ENCODE data around the gene SLC4A3.

SLC4A3 gene, protein sequence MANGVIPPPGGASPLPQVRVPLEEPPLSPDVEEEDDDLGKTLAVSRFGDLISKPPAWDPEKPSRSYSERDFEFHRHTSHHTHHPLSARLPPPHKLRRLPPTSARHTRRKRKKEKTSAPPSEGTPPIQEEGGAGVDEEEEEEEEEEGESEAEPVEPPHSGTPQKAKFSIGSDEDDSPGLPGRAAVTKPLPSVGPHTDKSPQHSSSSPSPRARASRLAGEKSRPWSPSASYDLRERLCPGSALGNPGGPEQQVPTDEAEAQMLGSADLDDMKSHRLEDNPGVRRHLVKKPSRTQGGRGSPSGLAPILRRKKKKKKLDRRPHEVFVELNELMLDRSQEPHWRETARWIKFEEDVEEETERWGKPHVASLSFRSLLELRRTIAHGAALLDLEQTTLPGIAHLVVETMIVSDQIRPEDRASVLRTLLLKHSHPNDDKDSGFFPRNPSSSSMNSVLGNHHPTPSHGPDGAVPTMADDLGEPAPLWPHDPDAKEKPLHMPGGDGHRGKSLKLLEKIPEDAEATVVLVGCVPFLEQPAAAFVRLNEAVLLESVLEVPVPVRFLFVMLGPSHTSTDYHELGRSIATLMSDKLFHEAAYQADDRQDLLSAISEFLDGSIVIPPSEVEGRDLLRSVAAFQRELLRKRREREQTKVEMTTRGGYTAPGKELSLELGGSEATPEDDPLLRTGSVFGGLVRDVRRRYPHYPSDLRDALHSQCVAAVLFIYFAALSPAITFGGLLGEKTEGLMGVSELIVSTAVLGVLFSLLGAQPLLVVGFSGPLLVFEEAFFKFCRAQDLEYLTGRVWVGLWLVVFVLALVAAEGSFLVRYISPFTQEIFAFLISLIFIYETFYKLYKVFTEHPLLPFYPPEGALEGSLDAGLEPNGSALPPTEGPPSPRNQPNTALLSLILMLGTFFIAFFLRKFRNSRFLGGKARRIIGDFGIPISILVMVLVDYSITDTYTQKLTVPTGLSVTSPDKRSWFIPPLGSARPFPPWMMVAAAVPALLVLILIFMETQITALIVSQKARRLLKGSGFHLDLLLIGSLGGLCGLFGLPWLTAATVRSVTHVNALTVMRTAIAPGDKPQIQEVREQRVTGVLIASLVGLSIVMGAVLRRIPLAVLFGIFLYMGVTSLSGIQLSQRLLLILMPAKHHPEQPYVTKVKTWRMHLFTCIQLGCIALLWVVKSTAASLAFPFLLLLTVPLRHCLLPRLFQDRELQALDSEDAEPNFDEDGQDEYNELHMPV

DNA sequence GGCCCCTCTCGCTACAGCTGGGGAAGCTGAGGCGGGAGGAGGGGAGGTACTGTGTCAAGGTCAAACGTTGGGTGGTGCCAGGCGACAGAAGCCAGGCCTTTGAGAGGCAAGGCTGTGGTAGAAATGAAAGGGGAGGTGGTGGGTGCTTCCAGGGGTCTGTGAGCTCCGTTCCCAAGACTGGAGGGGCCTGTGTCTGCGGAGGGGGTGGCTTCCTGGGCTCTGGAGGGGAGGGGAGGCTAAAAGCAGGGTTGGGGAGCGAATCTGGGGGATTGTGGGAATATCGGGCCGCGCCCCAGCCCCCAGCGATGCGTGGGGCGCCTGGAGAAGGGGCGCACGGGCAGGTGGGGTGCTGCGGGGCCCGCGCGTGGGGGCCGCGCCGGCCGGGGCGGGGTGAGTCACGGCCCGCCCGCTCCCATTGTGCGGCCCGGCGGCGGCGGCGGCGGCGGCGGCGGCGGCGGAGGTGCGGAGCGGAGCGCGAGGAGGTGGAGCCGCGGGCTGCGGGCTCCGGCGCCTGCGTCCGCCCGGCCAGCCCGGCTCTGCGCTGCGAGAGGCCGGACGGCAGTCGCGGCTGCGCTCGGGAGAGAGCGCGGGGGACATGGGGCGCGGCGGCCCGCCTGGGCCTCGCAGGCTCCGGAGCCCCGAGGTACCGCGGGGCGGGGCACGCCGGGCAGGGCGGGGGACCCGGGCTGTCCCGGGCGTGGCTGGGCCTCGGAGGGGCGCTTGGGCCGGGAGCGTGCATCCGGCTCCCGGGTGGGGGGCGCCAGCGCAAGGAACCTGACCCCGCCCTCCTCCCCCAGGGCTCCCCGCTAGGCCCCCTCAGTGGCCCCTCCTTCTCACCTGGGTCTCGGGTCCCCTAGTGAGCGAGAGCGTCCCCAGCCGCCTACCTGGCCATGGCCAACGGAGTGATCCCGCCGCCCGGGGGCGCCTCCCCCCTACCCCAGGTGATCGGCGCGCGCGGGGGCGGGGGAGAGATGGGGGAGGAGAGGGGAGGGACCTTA is at the start of gene SLC4A3:
SLC4A3 (plus strand) TSS at position 528 of the 998 bp plus-strand sequence; CDS start at position 891, 363 bp downstream.
- DNase-seq (ENCODE audit: low read depth), result no peak

DNA sequence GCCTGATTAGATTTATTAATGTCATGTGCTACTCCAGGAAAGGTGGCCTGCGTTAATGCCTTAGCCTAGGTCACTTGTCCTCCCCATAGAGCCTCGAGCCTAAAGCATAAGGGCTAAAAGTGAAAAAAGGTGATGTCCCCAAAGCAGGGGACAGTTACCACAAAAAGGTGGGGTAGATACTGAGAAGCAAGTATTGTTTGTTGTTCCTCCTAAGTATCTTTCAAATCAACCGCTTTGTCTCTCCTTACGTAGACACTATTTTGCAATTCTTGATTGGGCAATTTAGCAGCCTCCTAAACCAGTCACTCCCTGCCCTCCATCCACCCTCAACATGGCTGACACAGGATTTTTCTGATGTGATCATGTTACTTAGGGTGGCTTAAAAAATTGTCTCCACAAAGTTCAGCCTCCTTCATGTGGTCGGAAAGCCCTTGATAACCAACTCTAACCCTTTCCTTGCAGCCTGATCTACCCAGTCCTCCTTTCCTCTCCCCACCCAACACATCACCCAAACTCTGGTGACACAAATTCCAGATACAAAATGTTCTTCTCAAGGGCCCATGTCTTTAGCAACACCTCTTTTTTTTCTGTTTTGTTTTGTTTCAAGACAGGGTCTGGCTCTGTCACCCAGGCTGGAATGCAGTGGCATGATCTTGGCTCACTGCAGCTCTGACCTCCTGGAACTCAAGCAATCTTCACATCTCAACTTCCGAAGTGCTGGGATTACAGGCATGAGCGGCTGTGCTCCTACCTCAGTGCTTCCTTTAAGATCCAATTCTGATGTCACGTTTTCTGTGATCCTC is 48.4 kb upstream of the SLC4A3 start:
- no peak for DNase-seq (ENCODE audit: low read depth)

DNA sequence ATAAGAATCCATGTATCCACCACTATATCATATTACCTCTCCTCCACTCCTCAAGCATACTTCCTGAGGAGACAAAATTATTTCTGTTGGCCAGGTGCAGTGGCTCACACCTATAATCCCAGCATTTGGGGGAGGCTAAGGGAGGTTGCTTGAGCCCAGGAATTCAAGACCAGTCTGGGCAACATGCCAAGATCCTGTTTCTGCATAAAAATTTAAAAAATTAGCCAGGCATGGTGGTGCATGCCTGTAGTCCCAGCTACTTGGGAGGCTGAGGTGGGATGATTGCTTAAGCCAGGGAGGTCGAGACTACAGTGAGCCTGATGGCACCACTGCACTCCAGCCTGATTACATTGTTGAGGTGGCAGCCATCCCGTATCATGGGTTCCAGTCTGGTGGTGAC is 46.1 kb upstream of the SLC4A3 start:
- DNase-seq (ENCODE audit: low read depth), result no peak

DNA sequence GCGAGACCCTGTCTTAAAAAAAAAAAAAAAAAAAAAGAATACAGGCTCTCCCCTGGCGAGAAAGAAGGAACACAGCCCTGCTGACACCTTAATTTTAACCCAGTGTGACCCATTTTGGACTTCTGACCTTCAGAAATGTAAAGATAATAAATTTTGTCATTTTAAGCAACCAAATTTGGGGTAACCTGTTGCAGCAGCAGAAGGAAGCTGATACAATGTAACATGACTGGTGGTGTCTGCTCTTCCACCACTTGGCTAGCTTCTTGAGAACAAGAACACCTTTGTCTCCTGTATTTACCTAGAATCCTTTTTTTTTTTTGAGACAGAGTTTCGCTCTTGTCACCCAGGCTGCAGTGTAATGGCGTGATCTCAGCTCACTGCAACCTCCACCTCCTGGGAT is 36.3 kb upstream of the SLC4A3 start:
- no peak for DNase-seq (ENCODE audit: low read depth)

DNA sequence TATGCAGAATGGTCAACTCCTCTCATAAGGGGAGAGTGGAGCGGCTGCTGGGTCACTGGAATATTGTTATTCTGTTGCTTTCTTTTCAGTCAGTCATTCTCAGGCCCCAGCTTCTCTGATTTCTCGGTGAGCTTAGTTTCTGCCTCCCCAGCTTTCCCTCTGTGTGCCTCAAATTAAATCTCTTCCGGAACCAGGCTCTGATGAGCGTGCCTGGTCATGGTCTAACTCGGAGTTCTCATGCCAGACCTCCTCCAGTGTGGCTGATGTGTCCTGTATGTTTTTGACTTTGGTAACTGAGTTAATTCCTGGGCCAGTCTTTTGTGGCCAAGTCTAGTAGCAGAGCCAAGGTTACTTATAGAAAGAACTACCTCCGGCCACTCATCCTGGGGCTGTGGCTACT is 34.7 kb upstream of the SLC4A3 start:
- no peak for DNase-seq (ENCODE audit: low read depth)

DNA sequence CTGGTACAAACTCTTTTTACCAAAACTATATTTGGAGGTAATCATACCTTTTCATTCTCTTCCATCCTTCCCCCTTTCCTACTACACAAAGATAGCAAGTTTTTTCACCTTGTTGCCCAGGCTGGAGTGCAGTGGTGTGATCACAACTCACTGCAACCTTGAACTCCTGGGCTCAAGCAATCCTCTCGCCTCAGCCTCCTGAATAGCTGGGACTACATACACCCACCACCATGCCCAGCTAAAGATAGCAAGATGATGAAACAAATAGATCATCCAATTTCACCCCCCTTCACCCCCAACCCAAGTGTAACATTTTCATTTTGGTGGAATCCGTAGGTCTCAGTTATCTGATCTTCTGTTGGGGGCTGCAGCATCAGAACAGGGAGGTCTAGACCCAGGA is 34.3 kb upstream of the SLC4A3 start:
- DNase-seq (ENCODE audit: low read depth), result no peak

DNA sequence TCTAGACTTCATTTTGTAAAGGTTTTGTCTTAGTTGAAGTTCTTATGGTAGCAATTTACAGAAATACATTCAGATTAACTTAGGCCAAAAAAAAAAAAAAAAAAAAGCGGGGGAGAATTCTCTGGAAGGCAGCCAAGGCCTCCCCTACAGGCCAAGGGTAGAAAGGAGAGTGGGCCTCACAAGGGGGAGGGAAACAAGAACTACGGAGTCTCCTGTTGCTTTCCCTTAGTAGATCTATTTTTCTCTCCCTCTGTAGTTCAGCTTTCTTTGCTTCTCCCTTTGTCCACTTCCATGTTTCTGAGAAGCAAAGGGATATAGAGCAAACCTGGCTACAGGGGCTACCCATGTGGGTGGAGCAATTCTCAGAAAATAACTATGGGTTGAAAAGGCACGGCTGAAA is 32.2 kb upstream of the SLC4A3 start:
- no peak for DNase-seq (ENCODE audit: low read depth)

DNA sequence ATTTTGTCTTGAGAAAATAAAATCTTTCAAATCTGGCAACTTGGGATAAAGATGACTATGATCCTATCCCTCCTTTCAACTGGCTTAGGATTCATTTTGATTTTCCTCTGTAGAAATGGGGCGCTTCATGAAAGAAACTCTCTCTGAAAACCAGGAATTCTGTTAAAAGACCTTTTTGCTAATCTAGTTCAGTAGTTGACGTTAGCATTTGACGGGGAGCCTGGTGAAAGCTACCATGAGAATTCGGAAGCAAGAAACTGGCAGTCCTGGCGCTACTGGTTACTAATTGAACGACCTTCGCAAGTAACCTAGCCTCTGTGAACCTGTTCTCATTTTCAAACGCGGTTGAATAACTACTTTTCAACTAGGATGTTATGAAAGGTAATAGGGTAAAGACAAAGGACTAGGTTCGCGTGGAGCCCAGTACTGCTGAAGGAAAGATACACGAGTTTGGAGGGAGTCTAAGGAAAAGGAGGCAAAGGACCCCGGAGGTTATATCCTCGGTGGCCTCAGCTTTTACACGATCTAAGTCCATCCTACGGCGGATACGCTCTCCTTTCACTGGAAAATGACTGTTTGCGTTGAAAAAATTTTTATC is 30.4 kb upstream of the SLC4A3 start:
- DNase-seq (ENCODE audit: low read depth), result no peak

DNA sequence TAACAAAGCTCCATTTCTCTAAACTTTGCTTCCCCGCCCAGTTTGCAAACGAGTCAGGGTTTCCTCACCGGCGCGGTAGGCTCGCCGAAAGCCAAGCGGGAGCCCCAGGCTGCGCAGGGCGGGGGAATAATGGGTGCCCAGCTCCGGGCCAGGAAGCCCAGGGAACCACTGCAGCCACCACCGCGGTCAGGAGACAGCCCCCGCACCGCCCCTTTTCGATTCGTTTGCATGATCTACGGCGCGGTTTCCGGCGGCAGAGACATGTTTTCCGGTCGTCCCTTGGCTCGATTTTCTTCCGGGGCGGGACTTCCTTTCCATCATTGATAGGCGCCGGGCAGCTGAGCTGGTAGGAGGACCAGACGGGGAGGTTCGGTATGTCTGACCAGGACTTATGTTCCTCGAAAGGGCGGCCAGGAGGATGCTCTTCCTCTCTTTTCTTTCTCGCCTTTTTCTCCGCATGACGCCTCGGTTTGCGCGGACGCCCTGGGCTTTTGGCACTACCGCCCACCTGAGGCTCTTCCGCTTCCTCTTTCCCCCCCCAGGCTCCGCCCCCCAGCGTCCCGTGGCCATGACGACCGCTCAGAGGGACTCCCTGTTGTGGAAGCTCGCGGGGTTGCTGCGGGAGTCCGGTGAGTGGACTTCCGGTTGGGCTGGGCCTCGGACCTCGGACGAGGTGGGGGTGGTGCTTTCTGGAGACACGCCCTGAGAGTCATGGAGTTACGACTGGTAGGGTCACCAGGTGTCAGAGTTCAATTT is 29.7 kb upstream of the SLC4A3 start, which contains the start of gene STK11IP:
STK11IP (plus strand) TSS at position 306 of the 756 bp plus-strand sequence; CDS start at position 569, 263 bp downstream.
- peak; percentile 86 for DNase-seq (ENCODE audit: low read depth)

DNA sequence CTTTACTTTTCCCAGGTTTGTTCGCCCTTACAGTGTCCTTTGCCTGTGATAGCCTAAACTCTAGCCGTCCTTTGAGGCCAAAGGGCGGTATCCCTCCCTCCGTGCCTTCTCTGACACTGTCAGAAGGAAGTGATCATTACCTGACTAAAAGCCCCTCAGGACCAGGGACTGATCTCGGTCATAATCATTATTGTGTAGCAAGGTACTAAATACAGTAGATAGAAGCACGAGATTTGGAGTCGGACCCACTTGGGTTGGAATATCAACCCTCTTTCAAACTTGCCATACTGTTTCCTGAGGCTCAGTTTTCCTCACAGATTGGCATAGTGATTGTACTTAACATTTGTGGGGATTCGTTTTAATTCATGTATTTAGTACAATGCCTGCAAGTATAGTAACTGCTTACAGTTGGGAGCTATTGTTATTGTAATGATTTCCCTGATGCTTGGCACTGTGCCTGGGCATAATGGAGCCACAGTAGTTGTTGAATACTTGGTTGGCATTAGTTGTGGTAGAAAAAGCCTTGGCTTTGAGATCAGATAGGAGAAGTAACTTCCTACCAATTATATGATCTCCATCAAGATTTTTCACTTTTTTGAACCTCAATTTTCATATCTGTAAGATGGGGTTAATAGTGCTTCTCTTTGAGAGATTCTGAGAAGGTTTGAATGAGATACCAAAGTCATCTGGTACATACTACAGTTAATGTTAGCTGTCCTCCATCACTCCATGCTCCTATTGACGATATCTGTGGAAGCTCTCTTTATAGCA is 28.9 kb upstream of the SLC4A3 start:
- DNase-seq (ENCODE audit: low read depth), result no peak

DNA sequence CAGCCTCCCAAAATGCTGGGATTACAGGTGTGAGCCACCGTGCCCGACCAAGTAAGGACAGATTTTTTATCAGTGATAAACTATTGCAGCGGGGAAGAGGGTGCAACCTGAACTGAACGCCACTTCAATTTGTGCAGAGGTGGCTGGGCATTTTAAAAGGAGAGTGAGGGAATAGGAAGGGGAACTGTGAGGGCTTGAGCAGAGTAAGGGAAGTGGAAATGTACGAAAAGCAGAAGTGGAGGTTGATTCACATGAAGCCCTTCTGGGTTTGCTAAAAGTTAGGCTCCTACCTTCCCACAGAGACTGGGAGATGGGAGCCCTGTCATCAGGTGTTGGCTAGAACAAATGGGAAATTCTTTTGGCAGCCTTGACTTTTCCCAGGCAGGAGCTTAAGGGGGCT is 23.7 kb upstream of the SLC4A3 start:
- no peak for DNase-seq (ENCODE audit: low read depth)

DNA sequence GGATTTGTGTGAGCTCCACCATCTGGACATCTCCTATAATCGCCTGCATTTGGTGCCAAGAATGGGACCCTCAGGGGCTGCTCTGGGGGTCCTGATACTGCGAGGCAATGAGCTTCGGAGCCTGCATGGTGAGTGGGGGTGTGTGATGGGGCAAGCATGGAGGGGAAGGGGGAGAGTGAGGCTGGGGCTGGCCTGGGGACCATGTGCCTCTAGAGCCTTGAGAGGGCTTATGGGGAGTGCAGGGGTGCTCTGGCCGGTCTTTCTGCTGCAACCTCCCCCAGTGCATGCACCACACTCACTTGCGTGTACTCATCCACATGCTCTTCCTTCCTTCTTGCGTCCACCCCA is 21.8 kb upstream of the SLC4A3 start:
- DNase-seq (ENCODE audit: low read depth), result no peak

DNA sequence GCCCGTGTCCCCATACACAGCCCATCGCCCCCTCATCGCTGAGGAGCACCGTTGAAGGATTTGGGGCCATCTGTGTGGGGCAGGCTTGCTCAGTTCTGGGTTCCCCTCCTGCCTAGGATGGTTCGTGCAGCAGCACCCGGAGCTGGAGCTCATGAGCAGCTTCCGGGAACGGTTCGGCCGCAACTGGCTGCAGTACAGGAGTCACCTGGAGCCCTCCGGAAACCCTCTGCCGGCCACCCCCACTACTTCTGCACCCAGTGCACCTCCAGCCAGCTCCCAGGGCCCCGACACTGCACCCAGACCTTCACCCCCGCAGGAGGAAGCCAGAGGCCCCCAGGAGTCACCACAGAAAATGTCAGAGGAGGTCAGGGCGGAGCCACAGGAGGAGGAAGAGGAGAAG is 19.5 kb upstream of the SLC4A3 start:
- DNase-seq (ENCODE audit: low read depth), result no peak

DNA sequence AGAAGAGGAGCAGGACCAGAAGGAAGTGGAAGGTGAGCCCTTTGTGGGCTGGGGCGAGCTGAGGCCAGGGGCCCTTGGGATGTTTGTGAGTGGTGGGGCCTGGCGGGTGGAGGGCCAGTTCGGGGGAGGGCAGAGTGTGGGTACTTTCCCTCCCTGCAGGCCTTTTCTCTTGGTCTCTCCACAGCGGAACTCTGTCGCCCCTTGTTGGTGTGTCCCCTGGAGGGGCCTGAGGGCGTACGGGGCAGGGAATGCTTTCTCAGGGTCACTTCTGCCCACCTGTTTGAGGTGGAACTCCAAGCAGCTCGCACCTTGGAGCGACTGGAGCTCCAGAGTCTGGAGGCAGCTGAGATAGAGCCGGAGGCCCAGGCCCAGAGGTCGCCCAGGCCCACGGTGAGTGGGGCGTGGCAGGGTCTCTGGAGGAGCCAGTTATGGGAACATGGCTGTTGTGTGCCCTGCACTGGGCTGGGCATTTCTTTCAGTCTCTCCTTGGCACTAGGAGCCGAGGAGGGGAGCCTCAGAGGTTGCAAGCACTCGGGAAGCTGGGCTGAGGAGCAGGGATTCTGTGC is 18.9 kb upstream of the SLC4A3 start:
- no peak for DNase-seq (ENCODE audit: low read depth)

DNA sequence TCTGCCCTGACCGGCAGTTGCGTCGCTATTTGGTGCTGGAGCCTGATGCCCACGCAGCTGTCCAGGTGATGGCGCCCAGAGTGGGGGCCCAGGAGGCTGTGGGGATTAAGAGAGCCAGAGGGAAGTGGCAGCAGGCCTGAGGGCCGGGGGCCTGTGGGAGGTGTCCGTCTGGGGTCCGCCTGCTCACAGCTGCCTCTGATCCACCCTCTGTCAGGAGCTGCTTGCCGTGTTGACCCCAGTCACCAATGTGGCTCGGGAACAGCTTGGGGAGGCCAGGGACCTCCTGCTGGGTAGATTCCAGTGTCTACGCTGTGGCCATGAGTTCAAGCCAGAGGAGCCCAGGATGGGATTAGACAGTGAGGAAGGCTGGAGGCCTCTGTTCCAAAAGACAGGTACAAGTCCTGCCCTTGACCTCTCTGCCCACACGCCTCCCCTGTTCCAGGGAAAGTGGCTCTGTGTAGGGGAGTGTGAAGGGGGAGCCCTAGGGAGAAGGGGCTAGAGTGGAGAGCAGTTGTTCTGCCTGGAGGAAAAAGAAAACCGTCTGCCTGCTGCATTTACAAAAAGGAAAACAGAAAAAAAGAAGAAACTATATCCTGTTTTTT is 18.2 kb upstream of the SLC4A3 start:
- DNase-seq (ENCODE audit: low read depth), result no peak

DNA sequence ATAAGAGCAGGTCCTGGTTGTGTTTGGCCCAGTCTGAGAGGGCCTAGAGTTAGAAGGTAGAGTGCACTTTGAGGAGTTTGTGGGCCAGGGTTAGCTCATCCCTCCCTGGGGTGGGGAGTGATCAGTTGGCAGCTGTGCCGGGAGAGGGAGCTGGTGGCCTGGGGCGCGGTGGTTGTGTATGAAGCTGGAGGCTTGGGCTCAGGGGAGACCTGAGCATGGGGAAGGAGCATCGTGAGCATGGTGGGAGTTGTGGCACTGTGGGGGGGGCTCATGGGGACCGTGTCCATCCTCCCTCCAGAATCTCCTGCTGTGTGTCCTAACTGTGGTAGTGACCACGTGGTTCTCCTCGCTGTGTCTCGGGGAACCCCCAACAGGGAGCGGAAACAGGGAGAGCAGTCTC is 16.1 kb upstream of the SLC4A3 start:
- DNase-seq (ENCODE audit: low read depth), result no peak

DNA sequence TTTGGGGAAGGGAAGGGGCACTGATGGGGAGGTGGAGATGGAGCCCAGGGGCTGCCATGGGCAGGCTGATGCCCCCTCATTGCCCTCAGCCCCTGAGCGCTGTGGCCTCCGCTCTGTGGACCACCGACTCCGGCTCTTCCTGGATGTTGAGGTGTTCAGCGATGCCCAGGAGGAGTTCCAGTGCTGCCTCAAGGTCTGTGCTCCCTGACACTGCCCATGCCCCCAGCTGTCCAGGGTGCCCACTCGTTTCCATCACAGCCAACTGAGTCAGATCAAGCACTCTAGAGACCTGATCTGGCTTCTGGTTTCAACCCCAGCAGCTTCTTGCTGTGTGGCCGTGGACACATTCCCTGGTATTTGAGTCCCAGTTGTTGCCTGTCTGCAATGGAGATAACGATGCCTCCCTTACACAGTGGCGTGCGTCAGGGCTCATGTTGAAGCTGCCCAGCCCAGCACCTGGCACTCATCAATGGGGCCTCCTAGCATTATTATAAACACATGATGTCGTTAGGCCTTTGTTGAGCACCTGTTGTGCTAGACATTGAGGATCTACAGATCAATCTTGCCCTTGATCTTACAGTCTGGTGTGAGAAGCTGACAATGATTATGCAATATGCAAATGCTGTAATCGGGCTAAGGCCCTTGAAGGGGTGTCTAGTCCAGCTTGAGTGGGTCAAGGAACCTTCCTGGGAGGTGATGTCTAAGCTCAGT is 15.4 kb upstream of the SLC4A3 start:
- no peak for DNase-seq (ENCODE audit: low read depth)
